ENCODE results near the gene BICDL1.

The BICDL1 gene

GRCh38 chr12:120134307-120134980 is 145.4 kb downstream of the BICDL1 start:
- DNase-seq: no peak

- DNase-seq: no peak
Measured at GRCh38 chr12:120136093-120136770, 147.2 kb downstream of the BICDL1 start.

GRCh38 chr12:120137833-120138232 is 148.8 kb downstream of the BICDL1 start:
- no peak for DNase-seq

GRCh38 chr12:120138366-120138765 is 149.3 kb downstream of the BICDL1 start:
- DNase-seq: no peak

- DNase-seq: no peak
Measured at GRCh38 chr12:120139958-120140357, 150.9 kb downstream of the BICDL1 start.

GRCh38 chr12:120140603-120141002 is 151.6 kb downstream of the BICDL1 start:
- no peak for DNase-seq

- DNase-seq: no peak
Measured at GRCh38 chr12:120141336-120141735, 152.3 kb downstream of the BICDL1 start.

- no peak for DNase-seq
Measured at GRCh38 chr12:120142231-120142877, 153.3 kb downstream of the BICDL1 start.

Data from NCI-H187 treated with DMSO at 0.1 percent for 48 hours (cell line).